SH-SY5Y (cell line): Measurements from ENCODE around the gene SCAPER.
A peak's percentile ranks its signal among the peaks of the same experiment; 100 is the strongest.

Source experiments
- GATA2 ChIP-seq: IDR thresholded peaks from 2 replicates; pipeline ENCODE4 v1.6.1; 2011; ENCODE audit warnings: mild to moderate bottlenecking, low read depth, low read length
- GATA3 ChIP-seq: IDR thresholded peaks from 2 replicates; pipeline ENCODE4 v1.6.1; 2011; ENCODE audit warnings: low read depth, mild to moderate bottlenecking, low read length, moderate library complexity

- TF ChIP-seq GATA2 (peak; percentile 69), GATA3 (no peak)
Observed at GRCh38 chr15:76467136-76467535, 438.0 kb downstream of the SCAPER start.
